NK-92 (cell line): Measurements from ENCODE around the gene ADCY3.

Experiments used
- DNase-seq: peaks from one replicate; lab custom pipeline; 2025; ENCODE audit not compliant: unreplicated experiment; lab: John Stamatoyannopoulos, UW

Gene ADCY3

GRCh38 chr2:24875901-24876300 lies 44.1 kb downstream of the ADCY3 start:
- DNase-seq = no peak

GRCh38 chr2:24875272-24875671 lies 44.8 kb downstream of the ADCY3 start:
- no peak for DNase-seq

- DNase-seq = no peak
These were observed 46.0 kb downstream of the ADCY3 start for GRCh38 chr2:24874035-24874434.

- DNase-seq = no peak
These were observed 46.4 kb downstream of the ADCY3 start for GRCh38 chr2:24873619-24874018.

GRCh38 chr2:24872344-24873115 lies 47.5 kb downstream of the ADCY3 start:
- no peak for DNase-seq

- no peak for DNase-seq
These were observed 48.1 kb downstream of the ADCY3 start for GRCh38 chr2:24871852-24872333.

- no peak for DNase-seq
These were observed 48.9 kb downstream of the ADCY3 start for GRCh38 chr2:24870891-24871705.

- DNase-seq = no peak
These were observed 49.6 kb downstream of the ADCY3 start for GRCh38 chr2:24870440-24870839.

GRCh38 chr2:24866946-24867345 lies 53.1 kb downstream of the ADCY3 start:
- no peak for DNase-seq

GRCh38 chr2:24863641-24864040 lies 56.4 kb downstream of the ADCY3 start:
- DNase-seq = no peak

- DNase-seq = no peak
These were observed 58.5 kb downstream of the ADCY3 start for GRCh38 chr2:24861500-24861899.

GRCh38 chr2:24860631-24861030 lies 59.4 kb downstream of the ADCY3 start:
- no peak for DNase-seq

- DNase-seq = no peak
These were observed 60.0 kb downstream of the ADCY3 start for GRCh38 chr2:24859968-24860600.

- no peak for DNase-seq
These were observed 61.0 kb downstream of the ADCY3 start for GRCh38 chr2:24858996-24859395.

- DNase-seq = no peak
These were observed 62.3 kb downstream of the ADCY3 start for GRCh38 chr2:24857746-24858145.

GRCh38 chr2:24856791-24857211 lies 63.2 kb downstream of the ADCY3 start:
- DNase-seq = no peak

- no peak for DNase-seq
These were observed 64.3 kb downstream of the ADCY3 start for GRCh38 chr2:24855726-24856125.

- DNase-seq = no peak
These were observed 64.9 kb downstream of the ADCY3 start for GRCh38 chr2:24855022-24855622.

- no peak for DNase-seq
These were observed 66.0 kb downstream of the ADCY3 start for GRCh38 chr2:24853996-24854395.

- no peak for DNase-seq
These were observed 67.0 kb downstream of the ADCY3 start for GRCh38 chr2:24853046-24853445.

GRCh38 chr2:24852431-24853020 lies 67.5 kb downstream of the ADCY3 start:
- no peak for DNase-seq
